Measurements from ENCODE around the gene FAM117A.
"Not testable (repeated sequence)": the region's sequence is repeated elsewhere in the genome, so short reads cannot be mapped to it uniquely, and the experiment has no call there.

The FAM117A gene

DNA sequence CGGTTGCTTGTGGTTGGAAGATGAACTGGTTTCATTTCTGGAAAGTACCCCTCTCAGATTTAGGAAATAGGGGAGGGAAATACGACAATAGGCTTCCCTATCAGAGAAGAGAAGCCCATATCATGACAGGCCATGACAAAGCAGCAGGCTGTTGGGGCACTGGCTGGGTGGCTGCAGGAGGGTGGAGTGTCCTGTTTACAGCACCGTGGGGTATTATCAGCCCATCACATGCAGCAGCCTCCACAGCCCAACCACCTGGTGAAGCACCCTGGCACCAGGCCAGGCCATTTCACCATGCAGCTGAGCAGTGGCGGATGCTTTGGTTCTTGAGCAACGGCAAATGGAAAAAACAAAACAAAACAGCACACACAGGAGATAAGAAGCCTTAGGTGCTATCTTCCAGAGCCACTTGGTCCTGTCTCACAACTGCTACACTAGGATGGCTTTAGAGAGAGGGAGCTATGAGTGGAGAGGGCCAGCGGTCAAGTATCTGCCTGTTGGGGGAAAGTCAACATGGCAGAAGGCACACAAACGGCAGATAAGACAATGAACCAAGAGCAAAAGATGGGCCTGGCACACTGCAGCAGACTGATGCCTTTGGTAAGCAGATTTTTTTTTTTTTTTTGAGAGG is 24.2 kb downstream of the FAM117A start:
- peak; percentile 89 for DNase-seq

DNA sequence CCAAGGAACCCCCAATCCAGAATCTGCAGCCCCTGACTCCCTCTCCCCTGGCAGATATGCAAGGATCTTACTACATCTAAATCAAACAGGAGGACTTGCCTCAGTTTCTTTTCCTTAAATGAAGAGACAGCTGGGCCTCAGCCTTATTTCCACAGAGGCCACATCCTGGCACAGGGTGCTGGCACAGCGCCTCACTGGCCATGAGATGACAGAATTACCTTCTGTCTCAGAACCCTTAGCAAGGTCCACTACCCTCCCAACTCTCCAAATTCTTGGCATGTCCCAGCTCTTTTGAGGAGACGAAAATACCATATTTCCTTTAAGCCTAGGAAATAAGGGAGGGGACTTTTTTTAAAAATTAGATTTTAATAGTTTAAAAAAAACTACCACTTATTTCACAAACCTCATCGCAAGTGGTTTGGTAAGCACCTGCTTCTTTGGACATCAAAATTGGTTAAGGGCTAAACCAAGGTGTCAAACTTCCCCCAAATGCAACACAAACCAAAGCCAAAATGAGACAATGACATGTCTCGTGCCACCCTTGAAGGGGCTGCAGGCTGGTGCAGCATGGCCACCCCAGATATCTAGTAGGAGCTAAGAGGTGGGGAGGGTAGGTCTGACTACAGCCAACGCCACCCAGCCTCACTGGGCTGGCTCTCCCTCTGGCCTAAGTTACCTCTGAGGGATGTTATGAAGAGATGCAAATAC is 25.3 kb downstream of the FAM117A start:
- no peak for DNase-seq

DNA sequence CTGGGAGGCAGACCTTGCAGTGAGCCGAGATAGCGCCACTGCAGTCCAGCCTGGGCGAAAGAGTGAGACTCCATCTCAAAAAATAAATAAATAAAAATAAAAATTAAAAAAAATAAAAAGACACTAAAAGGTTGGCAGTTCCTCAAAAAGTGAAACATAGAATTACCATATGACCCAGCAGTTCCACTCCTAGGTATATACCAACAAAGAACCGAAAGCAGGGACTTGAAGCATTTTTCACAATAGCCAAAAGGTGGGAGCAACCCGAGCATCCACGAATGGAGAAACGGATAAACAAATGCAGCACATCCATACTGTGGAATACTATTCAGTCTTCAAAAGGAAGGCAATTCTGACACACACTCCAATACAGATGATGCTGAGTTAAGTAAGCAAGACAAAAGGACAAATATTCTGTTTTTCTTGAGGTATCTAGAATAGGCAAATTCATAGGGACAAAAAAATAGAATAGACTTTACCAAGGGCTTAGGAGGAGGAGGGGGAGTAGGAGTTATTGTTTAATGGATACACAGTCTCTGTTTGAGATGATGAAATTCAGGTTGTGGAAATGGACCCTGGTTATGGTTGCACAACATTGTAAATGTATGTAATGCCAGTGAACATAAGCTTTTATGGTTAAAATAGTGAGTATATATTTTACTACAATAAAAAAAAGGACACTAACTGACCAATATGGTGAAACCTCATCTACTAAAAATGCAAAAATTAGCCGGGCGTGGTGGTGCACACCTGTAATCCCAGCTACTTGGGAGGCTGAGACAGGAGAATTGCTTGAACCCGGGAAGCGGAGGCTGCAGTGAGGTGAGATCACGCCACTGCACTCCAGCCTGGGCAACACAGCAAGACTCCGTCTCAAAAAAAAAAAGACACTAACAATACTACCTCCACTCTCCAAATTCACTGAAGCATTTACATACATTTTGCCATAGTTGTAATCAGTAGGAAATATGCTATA is 29.1 kb downstream of the FAM117A start:
- no peak for DNase-seq

DNA sequence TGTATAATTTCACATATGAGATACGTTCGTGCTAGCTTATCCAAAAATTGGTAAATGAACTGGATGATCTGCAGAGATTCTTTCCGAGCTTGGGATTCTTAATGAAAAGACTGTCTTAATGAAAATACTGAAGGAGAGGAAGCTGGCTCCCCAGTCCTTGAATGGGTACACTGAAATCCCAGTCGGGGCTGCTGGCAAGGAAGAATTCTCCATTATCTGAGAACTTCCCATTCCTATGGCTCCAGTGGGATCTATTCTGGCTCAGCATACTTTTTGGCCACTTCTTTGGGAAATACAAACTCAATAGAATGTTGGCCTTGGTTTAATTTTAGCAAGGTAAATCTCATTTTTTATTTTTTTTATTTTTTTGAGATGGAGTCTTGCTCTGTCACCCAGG is 32.5 kb downstream of the FAM117A start:
- DNase-seq, result no peak

DNA sequence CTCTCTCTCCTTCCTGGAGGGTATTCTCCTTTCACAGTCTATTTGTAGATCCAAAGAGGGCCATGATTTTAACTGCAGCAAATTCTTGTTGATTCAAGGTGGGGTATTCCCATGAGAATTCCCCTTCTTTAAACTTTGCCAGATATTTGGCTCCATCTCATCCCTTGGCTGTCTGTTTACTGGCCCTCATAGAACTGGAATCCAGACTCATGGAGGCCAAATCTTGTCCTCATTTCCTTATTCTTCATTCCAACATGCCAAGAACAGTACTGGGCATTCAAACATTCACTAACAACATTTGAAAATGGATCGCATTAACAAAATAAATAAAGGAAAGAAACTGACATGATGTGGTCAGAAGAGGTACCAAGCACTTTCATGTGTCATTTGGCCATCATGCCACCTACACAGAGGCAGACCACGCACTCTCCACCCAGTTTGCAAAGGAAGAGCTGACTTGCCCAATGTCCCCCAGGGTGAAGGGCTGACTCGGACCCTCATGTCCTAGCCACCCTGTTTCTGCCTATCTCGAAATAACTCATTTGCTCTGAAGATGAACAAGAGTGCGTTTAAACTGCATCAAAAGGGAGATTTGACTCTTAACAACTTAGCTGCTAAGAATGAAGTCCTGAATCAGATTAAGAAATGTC is 33.0 kb downstream of the FAM117A start:
- DNase-seq, result no peak

DNA sequence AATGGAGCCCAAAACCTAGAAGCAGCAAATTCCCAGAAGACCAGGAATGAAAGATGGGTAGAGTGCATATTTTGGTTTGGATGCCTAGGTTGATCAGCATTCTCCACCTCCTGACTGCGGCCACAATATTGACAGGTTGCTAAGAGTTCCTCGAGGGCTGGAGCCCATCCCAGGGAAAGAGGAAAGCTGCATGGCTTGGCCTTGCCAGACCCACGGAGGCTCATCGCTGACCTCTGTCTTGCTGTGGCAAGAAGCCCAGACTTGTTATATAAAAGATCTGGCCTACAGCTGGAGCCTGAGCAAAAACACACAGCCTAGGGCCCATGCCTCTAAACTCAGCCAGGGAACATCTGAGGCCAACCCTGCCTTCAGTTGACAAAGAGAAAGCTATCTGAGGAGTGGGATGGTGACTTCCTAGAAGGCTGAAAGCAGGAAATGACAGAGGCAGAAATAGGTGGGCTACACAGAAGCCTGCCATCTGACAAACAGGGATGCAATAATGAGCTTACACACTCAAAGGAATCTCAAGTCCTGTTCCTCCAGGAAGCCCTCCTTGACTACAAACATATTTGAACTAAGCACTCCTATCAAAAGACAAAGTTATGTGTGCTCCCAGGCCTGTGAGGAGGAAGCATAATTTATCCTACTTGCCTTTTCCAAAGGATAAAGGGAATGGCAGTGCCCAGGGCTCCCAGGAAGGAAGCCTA is 33.7 kb downstream of the FAM117A start:
- no peak for DNase-seq

DNA sequence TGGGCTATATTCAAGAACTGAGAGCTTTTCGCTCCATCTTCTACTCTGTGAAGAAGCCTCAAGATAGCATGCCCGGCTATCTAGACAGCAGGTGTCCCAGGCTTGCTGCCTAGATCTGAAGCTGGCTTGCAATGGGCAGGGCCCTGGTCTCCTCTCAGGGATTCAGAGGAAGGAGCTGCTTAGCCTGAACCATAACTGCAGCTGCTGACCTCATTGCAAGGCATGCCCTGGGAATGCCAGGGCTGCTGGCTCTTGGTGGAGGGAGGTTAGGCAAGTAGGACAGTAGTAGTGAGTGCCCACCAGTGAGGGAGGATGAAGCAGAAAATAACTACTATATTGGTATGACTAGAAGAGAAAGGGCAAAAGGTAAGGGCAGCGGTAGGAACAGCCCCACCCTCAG is 34.9 kb downstream of the FAM117A start:
- DNase-seq, result no peak

DNA sequence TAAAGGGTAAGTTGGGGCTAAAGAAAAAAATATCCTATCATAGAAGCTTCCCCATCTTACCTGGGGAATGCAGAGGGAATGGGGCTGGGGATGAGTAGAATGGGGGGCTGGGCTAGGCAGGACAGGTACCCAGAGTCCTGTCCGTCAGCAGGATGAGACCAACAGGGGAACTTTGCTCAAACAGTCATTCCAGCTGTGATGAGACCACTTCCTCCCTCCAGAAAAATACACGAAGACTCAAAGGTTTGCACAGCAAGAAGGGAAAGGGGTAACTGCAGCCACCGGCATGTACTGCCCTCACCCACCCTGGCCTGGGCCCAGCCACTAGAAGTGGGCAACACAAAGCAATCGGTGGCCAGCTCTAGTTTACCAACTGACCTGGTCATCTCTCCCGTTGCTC is 35.5 kb downstream of the FAM117A start:
- DNase-seq, result no peak

DNA sequence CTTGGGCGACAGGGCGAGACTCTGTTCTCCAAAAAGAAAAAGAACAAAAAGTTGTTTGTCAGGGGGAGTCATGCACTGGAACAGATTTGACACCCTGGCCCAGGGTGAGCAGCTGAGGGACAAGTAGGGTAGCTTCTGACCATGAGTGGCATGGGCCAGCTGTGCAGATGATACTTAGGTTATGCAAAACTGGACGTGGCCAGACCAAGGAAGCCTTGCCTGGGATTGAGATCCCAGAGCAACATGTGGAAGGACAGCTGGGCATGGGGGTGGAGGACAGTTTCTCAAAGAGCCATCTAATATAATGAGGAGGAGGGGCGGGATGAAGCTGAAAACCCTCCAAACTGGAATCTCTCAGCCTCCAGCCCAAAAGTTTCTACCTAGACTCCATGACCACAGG is 36.6 kb downstream of the FAM117A start:
- no peak for DNase-seq

DNA sequence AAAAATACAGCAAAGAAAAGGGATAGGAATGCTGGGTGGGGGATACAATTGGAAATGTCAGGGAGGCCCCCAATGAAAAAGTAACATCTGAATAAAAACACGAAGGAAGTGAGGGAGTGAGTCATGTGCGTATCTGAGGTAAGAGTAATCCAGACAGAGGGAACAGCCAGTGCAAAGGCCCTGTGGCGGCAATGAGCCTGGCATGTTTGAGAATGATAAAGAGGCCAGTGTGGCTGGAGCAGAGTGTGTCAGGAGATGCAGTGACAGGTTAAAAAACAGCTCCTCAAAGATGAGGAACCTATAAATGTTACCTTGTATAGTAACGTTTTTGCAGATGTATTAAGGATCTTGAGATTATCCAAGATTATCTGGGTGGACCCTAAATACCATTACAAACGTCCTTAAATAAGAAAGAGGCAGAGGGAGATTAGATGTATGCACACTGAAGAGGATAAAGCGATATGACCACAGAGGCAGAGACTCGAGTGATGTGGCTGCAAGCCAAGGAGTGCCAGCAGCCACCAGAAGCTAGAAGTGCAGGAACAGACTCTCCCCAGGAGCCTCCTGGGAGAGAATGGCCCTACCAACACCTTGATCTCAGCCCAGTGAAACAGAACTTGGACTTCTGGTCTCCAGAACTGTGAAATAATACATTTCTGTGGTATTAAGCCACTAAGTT is 38.3 kb downstream of the FAM117A start:
- DNase-seq, result no peak

DNA sequence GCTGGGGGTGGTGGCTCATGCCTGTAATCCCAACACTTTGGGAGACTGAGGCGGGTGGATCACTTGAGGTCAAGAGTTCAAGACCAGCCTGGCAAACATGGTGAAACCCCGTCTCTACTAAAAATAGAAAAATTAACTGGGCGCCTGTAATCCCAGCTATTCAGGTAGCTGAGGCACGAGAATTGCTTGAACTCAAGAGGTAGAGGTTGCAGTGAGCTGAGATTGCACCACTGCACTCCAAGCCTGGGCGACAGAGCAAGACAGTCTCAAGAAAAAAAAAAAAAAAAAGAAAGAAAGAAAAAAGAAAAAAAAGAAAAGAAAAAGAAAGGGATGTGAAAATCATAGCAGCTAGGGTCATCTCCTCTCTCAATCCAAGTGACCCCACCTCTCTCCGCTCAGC is 39.4 kb downstream of the FAM117A start:
- not testable (repeated sequence) for DNase-seq

DNA sequence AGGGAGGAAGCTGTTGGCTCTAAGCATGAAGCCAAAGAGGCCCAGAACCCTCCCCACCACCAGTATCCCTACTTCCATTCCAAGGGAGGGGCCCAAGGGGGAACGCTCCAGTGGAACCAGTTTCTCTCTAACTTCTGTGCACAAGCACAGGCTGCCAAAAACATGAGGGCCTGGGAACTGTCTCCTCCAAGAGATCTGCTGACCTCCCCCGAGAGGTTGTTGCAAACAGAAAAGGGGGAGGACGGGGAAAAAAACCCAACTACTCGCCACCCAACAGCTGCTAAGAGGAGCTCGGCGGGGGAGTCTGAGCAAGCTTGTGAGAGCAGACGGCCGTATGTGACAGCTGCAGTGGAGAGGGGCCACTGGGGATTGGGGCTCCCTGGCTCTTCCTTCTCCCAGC is 40.5 kb downstream of the FAM117A start:
- DNase-seq, result no peak

DNA sequence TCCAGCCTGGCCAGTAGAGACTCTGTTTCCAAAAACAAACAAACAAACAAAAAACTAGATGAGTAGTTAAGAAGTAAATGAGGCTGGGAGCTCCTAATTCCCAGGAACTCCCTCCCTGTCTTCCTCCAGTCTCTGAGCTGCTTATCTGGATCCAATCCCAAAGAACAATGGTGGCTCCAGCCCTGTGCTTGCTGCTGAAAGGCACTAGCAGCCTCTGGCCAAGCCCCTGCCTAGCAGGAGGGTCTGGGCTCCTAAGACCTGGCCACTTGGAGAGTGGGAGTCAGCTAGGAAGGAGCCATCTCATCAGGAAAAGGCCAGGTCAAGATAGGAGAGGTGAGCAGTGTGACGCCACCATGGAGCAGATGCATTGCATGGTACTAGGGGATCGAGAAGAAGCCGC is 41.9 kb downstream of the FAM117A start:
- DNase-seq, result no peak

DNA sequence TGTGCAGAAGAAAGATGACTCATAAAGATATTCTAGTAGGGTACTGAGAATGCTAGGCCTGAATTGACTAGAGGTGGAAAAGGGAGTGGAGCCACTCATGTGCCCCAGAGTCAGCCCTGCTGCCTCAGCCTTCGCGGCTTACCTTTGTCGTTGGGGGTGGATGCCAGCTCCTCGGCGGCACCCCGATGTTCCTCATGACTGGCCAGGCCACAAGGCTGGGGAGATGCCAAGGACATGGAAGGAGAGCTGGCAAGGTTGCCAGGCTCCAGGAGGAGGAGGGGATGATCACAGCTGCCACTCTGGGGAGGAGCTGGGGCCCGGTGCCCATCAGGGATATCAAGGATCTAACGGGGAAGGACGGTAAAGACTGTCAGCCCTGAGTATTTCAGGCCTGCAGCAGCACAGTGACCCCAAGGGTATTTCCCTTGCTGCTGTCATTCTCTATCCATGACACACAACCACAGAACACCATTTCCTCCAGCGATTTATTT is 46.5 kb downstream of the FAM117A start:
- DNase-seq, result no peak

DNA sequence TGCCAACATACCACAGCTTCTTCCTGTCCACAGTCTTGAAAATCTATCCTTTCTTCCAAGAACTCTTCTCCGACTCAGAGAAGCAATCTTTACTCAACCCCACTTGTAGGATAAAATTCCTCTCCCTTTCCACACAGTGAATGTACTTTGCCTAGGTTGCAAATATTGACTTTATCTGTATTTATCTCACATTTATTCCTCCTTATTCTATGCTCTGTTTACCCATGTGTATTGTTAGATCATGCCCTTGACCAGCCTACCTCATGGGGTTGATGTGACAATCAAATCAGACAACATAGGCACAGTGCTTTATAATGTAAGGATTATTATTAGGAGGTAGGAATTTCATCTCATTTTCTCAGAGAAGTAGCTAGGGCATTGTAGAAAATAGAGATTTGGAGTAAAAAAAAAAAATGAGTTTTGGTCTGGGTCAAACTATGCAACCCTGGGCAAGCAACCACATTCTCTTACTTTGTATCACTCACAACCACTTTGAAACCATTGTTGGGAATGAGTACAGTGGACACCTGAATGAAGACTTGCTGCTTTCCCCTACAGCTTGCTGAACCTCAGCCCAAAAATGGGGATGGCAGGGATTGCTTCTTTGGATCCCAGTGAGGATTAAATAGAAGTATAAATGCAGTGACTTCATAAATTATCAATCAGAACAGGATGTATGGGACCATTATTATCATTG is 47.1 kb downstream of the FAM117A start:
- DNase-seq, result no peak

DNA sequence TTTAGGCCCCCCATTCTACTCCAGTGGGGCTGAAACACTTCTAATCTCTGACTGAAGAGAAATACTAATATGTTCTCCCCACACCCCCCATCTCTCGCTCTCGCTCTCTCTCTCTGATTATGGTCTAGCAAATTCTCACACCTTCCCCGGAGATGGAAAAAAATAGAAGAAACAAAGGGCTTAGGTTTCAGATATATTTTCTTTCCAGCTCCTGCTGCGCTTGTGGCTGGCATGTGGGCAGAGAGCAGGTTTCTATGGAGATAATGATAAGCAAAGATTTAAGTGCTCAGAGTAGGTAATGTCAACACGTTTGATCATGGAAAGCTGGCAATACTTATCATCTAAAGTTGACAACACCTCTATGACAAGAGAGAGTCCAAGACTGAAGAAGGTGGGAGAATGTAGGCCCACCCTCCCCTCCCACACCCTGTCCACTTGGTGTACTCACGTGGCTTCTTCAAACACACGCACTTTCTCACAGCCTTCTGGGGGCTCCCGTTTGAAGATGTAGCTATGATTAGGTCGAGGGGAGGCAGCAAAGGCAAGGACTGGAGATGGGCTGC is 48.1 kb downstream of the FAM117A start:
- DNase-seq, result no peak

DNA sequence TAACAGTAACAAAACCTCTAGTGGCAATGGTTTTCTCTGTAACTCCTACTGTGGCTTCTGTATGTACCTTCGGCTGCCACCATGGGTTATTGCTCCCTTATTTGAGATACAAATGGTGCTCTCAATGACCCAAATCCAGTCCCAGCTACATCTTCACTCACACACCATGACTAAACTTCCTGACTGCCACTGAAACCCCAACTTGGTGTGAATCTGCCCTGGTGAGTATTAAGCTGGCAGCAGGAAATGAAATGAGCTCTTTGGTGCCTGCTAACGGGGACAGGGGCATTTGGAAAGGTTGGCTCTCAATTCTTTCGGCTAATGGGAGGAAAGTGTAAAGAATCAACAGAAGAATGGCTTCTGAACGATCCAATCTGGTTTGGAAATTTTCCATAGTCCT is 48.7 kb downstream of the FAM117A start:
- no peak for DNase-seq

DNA sequence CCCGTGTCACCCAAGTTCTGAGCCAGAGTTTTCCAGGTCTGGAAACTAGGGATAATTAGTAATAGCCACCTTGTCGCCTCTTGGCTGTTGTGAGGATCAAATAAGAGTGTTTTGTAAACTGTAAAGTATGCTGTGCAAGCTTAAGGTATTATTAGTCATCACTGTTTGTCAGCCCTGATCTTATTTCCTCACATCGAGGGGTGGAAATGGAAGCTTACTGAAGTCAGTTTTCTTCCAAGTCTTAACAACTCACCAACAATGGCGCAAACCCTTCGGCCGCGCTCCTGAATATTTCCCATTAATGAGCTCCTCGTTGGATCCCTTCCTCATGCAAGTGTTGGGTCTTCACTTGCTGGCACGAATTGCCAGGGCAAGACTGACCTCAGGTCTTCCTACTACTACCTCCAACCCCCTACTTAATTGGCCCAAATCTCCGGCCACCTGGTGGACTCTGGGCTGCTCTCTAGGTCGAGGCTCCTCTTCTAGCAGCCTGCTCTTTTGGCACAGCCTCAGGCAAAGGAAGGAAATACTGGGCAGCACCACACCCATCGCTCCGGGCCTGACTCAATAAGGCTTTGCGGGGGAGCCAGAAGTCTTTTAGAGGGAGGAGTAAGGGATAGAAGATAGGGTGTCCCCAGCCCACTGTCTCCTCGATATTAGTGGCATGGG is 55.3 kb downstream of the FAM117A start:
- no peak for DNase-seq

DNA sequence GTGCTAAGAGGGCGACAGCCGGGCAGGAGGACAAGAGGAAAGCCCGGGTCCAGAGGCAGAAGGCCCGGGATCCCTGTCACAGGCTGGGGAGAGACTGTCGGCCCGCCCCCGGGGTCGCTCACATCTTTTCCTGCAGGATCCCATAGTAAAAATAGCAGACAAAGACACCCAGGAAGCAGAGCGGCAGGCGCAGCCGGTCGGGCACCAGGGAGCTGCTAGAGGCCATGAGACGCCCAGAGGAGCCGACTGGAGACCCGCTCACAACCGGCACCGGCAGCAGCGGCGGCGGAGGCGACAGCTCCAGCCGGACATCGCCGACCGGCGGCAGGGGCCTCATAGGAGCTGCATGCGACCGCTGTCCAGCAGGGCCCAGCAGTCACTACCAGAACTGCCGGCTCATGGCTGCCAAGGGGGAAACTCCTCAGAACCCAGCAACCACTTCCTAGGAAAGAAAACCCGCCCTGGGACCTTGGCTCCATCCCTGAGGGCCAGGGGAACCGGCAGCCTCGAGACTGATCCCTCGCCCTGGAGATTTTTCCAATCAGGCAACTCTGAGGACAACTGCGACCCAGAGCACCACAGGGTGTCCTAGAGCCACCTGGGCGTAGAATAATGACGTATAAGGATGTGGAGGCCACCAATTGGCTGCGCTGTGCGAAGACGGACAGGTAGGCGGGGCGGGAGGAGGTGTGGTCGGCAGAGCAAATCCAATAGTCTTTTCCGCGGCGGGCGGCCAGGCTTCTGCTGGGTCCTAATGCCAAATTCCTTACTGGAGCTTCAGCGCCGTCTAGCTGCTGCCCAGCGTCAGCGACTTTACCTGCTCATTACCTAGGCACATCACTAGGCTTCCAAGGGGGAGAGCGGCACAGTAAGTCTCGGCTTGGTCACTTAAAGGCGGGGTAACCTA is 56.1 kb downstream of the FAM117A start, which contains the start of gene SLC35B1:
Gene SLC35B1, minus strand, starts transcription at position 357 of the 907 bp plus-strand sequence. Its CDS starts 131 bp downstream, at position 226.
- DNase-seq, result peak; percentile 98
